GM12878 (cell line): ENCODE results near the gene ARHGAP6. TPM values are rescaled to one million over a fixed set of nuclear protein-coding genes. Genes with fewer than 3 reads are reported as not detected.

Experiments used
- ATAC-seq: fragments of 200-7000 bp; cut with Tn5 transposase; 3 replicates; pipeline ENCODE4 v1.9.1; 2020; ENCODE audit warnings: mild to moderate bottlenecking, moderate library complexity
- BruUV-seq: library from RNA; stranded (reverse); fragments of 400-500 nt; replicated peaks from 2 replicates; lab custom pipeline; 2021; lab: Mats Ljungman, UMichigan
- CTCF ChIA-PET: fragments of 300-600 bp; sonication (Branson Sonifier 250); formaldehyde crosslinking; extraction: SDS; loops from one replicate; lab custom pipeline; 2021; ENCODE audit warnings: inconsistent platforms; lab: Yijun Ruan, JAX
- POLR2A ChIA-PET: fragments of 350-600 bp; formaldehyde crosslinking; extraction: SDS; loops from one replicate; lab custom pipeline; 2021; ENCODE audit warnings: inconsistent platforms; lab: Charles Lee
- RAD21 ChIA-PET: fragments of 300-600 bp; sonication (Branson Sonifier 250); formaldehyde crosslinking; loops from one replicate; lab custom pipeline; 2023; ENCODE audit warnings: antibody characterized with exemption; ENCODE audit not compliant: unreplicated experiment; lab: Charles Lee
- SMC1A ChIA-PET: fragments of 300-600 bp; sonication (Branson Sonifier 250); formaldehyde crosslinking; loops from one replicate; lab custom pipeline; 2023; ENCODE audit not compliant: unreplicated experiment, uncharacterized antibody; lab: Charles Lee
- DNase-seq: peaks from one replicate; pipeline ENCODE4 v3.0.0-alpha.2; 2011; ENCODE audit warnings: low read depth, low spot score
- FAIRE-seq: peaks from 3 replicates; lab custom pipeline; 2011; peaks lifted over from hg19 to GRCh38; lab: Jason Lieb, UNC
- H2AFZ ChIP-seq: 2 replicates; pipeline ENCODE4 v1.6.0; 2011; ENCODE audit warnings: low read depth, low read length, control low read depth; ENCODE audit not compliant: control insufficient read depth
- H3K27ac ChIP-seq: 2 replicates; pipeline ENCODE4 v1.5.1; 2011; ENCODE audit warnings: control low read depth; ENCODE audit not compliant: control insufficient read depth, insufficient read depth
- H3K27me3 ChIP-seq, 2 experiments: replicated peaks in 1 of 2; 2 replicates each; pipeline versions ENCODE4 v1.6.0 to v1.6.1; 2011; ENCODE audit warnings: low read length in 1 of 2; ENCODE audit not compliant: control insufficient read depth in 2 of 2, insufficient read depth in 2 of 2
- H3K36me3 ChIP-seq, 2 experiments: 2 replicates each; pipeline ENCODE4 v1.5.1; 2011; ENCODE audit warnings: low read length in 1 of 2; ENCODE audit not compliant: control insufficient read depth in 2 of 2, insufficient read depth in 2 of 2
- H3K4me1 ChIP-seq: 2 replicates; pipeline ENCODE4 v1.6.1; 2011; ENCODE audit warnings: mild to moderate bottlenecking, low read length, moderate library complexity, mixed read lengths; ENCODE audit not compliant: control insufficient read depth, insufficient read depth
- H3K4me2 ChIP-seq: 2 replicates; pipeline ENCODE4 v1.6.0; 2011; ENCODE audit warnings: control low read depth; ENCODE audit not compliant: control insufficient read depth, insufficient read depth
- H3K4me3 ChIP-seq: fragments of 200-600 bp; sonication (generic); 2 replicates; pipeline ENCODE4 v1.5.1; 2016
- H3K79me2 ChIP-seq: 2 replicates; pipeline ENCODE4 v1.6.0; 2011; ENCODE audit warnings: low read length; ENCODE audit not compliant: control insufficient read depth, insufficient read depth
- H3K9ac ChIP-seq: 2 replicates; pipeline ENCODE4 v1.8.0; 2011; ENCODE audit warnings: low read length, control low read depth, mixed read lengths; ENCODE audit not compliant: control insufficient read depth, insufficient read depth
- H3K9me3 ChIP-seq: replicated peaks from 3 replicates; pipeline ENCODE4 v1.5.1; 2011; ENCODE audit warnings: mild to moderate bottlenecking, low read length; ENCODE audit not compliant: control insufficient read depth, insufficient read depth
- H4K20me1 ChIP-seq: 2 replicates; pipeline ENCODE4 v1.6.0; 2011; ENCODE audit not compliant: control insufficient read depth, insufficient read depth
- ASH2L ChIP-seq: fragments of 300-600, 200-600 bp; sonication (generic); IDR thresholded peaks from 2 replicates; pipeline ENCODE4 v1.6.1; 2017; ENCODE audit warnings: low read depth, mild to moderate bottlenecking, borderline replicate concordance
- CBX3 ChIP-seq: fragments of 200-600 bp; sonication (generic); IDR thresholded peaks from 2 replicates; pipeline ENCODE4 v1.6.1; 2016; ENCODE audit warnings: low read depth, borderline replicate concordance
- EZH2 ChIP-seq: IDR thresholded peaks from 2 replicates; pipeline ENCODE4 v1.6.1; 2012; ENCODE audit warnings: low read depth, mild to moderate bottlenecking, control low read depth, inconsistent platforms, low read length, borderline replicate concordance; ENCODE audit not compliant: control insufficient read depth
- FOS ChIP-seq: IDR thresholded peaks from 3 replicates; pipeline ENCODE4 v1.6.1; 2011; ENCODE audit warnings: borderline replicate concordance; ENCODE audit not compliant: insufficient read length; ENCODE audit errors: extremely low read depth
- GATAD2B ChIP-seq: fragments of 450-650 bp; conservative IDR thresholded peaks from 2 replicates; pipeline ENCODE4 v1.6.1; 2017; ENCODE audit warnings: low read depth, mild to moderate bottlenecking, moderate library complexity
- HDAC6 ChIP-seq: fragments of 200-600 bp; sonication (generic); IDR thresholded peaks from one replicate; pipeline ENCODE4 v1.8.0; 2017; ENCODE audit warnings: antibody characterized with exemption; ENCODE audit not compliant: unreplicated experiment
- JUND ChIP-seq: IDR thresholded peaks from 2 replicates; pipeline ENCODE4 v1.6.1; 2012; ENCODE audit warnings: low read depth, mild to moderate bottlenecking, low read length, improper control_type of control experiment, moderate library complexity
- KAT2A ChIP-seq: conservative IDR thresholded peaks from 2 replicates; pipeline ENCODE4 v1.6.1; 2011; ENCODE audit warnings: low read depth, low read length; ENCODE audit not compliant: control insufficient read depth
- MXI1 ChIP-seq: fragments of 150-350 bp; IDR thresholded peaks from 2 replicates; pipeline ENCODE4 v1.6.1; 2011; ENCODE audit warnings: low read depth, mild to moderate bottlenecking, inconsistent platforms, low read length, improper control_type of control experiment
- MYC ChIP-seq: IDR thresholded peaks from 2 replicates; pipeline ENCODE4 v1.6.1; 2011; ENCODE audit warnings: mild to moderate bottlenecking, low read length, moderate library complexity, inconsistent platforms; ENCODE audit not compliant: insufficient read depth, insufficient replicate concordance, insufficient read length, severe bottlenecking
- POLR2A ChIP-seq: IDR thresholded peaks from 2 replicates; pipeline ENCODE4 v1.6.1; 2011; ENCODE audit warnings: low read depth, mild to moderate bottlenecking, low read length
- RELA ChIP-seq: fragments of 450-650 bp; IDR thresholded peaks from 2 replicates; pipeline ENCODE4 v1.8.0; 2014; ENCODE audit warnings: borderline replicate concordance; ENCODE audit not compliant: partially characterized antibody
- YBX1 ChIP-seq: fragments of 450-650 bp; IDR thresholded peaks from 2 replicates; pipeline ENCODE4 v1.6.1; 2016; ENCODE audit warnings: antibody characterized with exemption
- WGBS: methylation state at CpG from one replicate; pipeline ENCODE4 v1.1.6; 2016; ENCODE audit warnings: low lambda C conversion rate; ENCODE audit not compliant: insufficient replicate concordance, insufficient coverage; ENCODE audit errors: missing lambda C conversion rate; 5-methylcytosine and 5-hydroxymethylcytosine counted together
- in situ Hi-C: fragments of 300-500 bp; cut with MboI; formaldehyde crosslinking; loops from 9 replicates; pipeline ENCODE4 v1.14.3; 2018; ENCODE audit warnings: mixed read lengths
- intact Hi-C: fragments of 100-400 bp; cut with micrococcal nuclease; formaldehyde crosslinking; loops from one replicate; pipeline ENCODE4 v1.14.2; 2022; ENCODE audit not compliant: unreplicated experiment
- polyA plus RNA-seq, 11 experiments: library from polyadenylated mRNA; depleted of rRNA in 4 of 11; unstranded in 6 of 11; stranded (reverse) in 5 of 11; fragments of >200 nt; fragmentation: Nextera tagmentation in 4 of 11; fragmentation: Illumina TruSeq in 1 of 11; extraction: Ambion mirVana in 4 of 11; extraction: Trizol in 1 of 11; gene quantifications; 1 replicate in 1 of 11; 2 replicates in 10 of 11; pipeline versions ENCODE4 v1.2.1 to v1.2.3, GENCODE V29; 2011 to 2016; ENCODE audit warnings: inconsistent platforms in 2 of 11, missing spikeins in 2 of 11, low read depth in 1 of 11
- total RNA-seq, 4 experiments: library from RNA; depleted of rRNA in 3 of 4; stranded (reverse); fragments of >200 nt in 3 of 4; fragmentation: Illumina TruSeq in 1 of 4; extraction: Trizol in 1 of 4; gene quantifications; 2 replicates each; pipeline versions ENCODE4 v1.2.1 to v1.2.3, GENCODE V29; 2013 to 2021
- TF ChIP-seq, protein P1 (sequence below): fragments of 450-650 bp; IDR thresholded peaks from 2 replicates; pipeline ENCODE4 v1.6.1; 2017; ENCODE audit warnings: mild to moderate bottlenecking, moderate library complexity
- TF ChIP-seq, protein P2 (sequence below): fragments of 450-650 bp; IDR thresholded peaks from 2 replicates; pipeline ENCODE4 v1.6.1; 2017; ENCODE audit warnings: low read depth, mild to moderate bottlenecking, moderate library complexity

ARHGAP6 gene
- total and polyA plus RNA-seq, 10 of the 15 experiments (the other 5 are each of a cell fraction or from before 2014, with no cell fraction given), result 0.20 to 1.8 (median 0.76) TPM

- no peak for TF ChIP-seq FOS
- TF ChIP-seq MYC, result no peak
- no peak for TF ChIP-seq EZH2
Observed at GRCh38 chrX:11530621-11531020, 135.1 kb downstream of the ARHGAP6 start (continued).

GRCh38 chrX:11528623-11529022 lies 137.1 kb downstream of the ARHGAP6 start:
- ChIA-PET POLR2A (no interaction called here), CTCF (interaction anchor here (0.6 to 1.9 kb wide), 6 partner anchors 68 to 1173 kb away, joined by 3 to 15 read pairs (median 3); no protein-coding TSS in a partner anchor), SMC1A (interaction anchor here (0.7 to 1.9 kb wide), 5 partner anchors 13 to 1286 kb away, joined by 3 to 8 read pairs (median 4); no protein-coding TSS in a partner anchor), RAD21 (interaction anchor here (1.1 to 1.4 kb wide), 2 partner anchors 146 to 242 kb away, joined by 3 read pairs; no protein-coding TSS in a partner anchor)
- Histone ChIP-seq H3K4me2 (no peak overlapping the region), H3K4me1 (no peaks in the 10 kb centered on the region), H3K36me3 (no peaks in the 10 kb centered on the region), H2AFZ (no peak overlapping the region), H4K20me1 (no peaks in the 10 kb centered on the region), H3K27ac (no peak overlapping the region), H3K27me3 (no peaks in the 10 kb centered on the region; a peak in 1 of 4 replicates), H3K79me2 (no peaks in the 10 kb centered on the region), H3K9me3 (no peaks in the 10 kb centered on the region), H3K4me3 (no peak overlapping the region), H3K9ac (no peak overlapping the region)
- WGBS, result 0% methylated on average over 2 of the region's 2 CpGs
- no peak for DNase-seq
- in situ Hi-C loops, result no loop called here
- intact Hi-C loops, result no loop called here
- TF ChIP-seq HDAC6, result no peak
- TF ChIP-seq KAT2A, result no peak
- no peak for TF ChIP-seq POLR2A
- TF ChIP-seq MXI1, result no peak
- no peak for TF ChIP-seq CBX3
- TF ChIP-seq JUND, result no peak
- no peak for TF ChIP-seq RELA
- TF ChIP-seq, protein P1, sequence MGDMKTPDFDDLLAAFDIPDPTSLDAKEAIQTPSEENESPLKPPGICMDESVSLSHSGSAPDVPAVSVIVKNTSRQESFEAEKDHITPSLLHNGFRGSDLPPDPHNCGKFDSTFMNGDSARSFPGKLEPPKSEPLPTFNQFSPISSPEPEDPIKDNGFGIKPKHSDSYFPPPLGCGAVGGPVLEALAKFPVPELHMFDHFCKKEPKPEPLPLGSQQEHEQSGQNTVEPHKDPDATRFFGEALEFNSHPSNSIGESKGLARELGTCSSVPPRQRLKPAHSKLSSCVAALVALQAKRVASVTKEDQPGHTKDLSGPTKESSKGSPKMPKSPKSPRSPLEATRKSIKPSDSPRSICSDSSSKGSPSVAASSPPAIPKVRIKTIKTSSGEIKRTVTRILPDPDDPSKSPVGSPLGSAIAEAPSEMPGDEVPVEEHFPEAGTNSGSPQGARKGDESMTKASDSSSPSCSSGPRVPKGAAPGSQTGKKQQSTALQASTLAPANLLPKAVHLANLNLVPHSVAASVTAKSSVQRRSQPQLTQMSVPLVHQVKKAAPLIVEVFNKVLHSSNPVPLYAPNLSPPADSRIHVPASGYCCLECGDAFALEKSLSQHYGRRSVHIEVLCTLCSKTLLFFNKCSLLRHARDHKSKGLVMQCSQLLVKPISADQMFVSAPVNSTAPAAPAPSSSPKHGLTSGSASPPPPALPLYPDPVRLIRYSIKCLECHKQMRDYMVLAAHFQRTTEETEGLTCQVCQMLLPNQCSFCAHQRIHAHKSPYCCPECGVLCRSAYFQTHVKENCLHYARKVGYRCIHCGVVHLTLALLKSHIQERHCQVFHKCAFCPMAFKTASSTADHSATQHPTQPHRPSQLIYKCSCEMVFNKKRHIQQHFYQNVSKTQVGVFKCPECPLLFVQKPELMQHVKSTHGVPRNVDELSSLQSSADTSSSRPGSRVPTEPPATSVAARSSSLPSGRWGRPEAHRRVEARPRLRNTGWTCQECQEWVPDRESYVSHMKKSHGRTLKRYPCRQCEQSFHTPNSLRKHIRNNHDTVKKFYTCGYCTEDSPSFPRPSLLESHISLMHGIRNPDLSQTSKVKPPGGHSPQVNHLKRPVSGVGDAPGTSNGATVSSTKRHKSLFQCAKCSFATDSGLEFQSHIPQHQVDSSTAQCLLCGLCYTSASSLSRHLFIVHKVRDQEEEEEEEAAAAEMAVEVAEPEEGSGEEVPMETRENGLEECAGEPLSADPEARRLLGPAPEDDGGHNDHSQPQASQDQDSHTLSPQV, result no peak
- TF ChIP-seq, protein P2, sequence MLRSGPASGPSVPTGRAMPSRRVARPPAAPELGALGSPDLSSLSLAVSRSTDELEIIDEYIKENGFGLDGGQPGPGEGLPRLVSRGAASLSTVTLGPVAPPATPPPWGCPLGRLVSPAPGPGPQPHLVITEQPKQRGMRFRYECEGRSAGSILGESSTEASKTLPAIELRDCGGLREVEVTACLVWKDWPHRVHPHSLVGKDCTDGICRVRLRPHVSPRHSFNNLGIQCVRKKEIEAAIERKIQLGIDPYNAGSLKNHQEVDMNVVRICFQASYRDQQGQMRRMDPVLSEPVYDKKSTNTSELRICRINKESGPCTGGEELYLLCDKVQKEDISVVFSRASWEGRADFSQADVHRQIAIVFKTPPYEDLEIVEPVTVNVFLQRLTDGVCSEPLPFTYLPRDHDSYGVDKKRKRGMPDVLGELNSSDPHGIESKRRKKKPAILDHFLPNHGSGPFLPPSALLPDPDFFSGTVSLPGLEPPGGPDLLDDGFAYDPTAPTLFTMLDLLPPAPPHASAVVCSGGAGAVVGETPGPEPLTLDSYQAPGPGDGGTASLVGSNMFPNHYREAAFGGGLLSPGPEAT, result no peak
- no peak for TF ChIP-seq GATAD2B
- no peak for TF ChIP-seq YBX1
- TF ChIP-seq ASH2L, result no peak
- peak; percentile 15; the same call in 1 of the 3 replicates for ATAC-seq
- BruUV-seq, result no TSS peak
- FAIRE-seq, result no peak
